Fibroblast of villous mesenchyme (primary cell): ENCODE measurements around the gene EIPR1. TPM values are rescaled to one million over a fixed set of nuclear protein-coding genes. Genes with fewer than 3 reads are reported as not detected.

Experiments used
- DNase-seq: peaks from one replicate; pipeline ENCODE4 v3.0.0-alpha.2; 2010; ENCODE audit warnings: low read depth
- H3K4me3 ChIP-seq: 2 replicates; pipeline ENCODE4 v1.5.1; 2011; ENCODE audit warnings: low read depth, mild to moderate bottlenecking, low read length
- total RNA-seq: library from RNA; depleted of rRNA; stranded (reverse); fragments of >200 nt; gene quantifications from 2 replicates; pipeline ENCODE4 v1.2.3, GENCODE V29; 2012
- TF ChIP-seq, protein P1 (sequence below): IDR thresholded peaks from 2 replicates; pipeline ENCODE4 v1.5.1; 2012; ENCODE audit warnings: low read depth, mild to moderate bottlenecking, low read length; ENCODE audit not compliant: insufficient read depth

Gene EIPR1
- total RNA-seq, 1 donor = 32.4 TPM

DNA sequence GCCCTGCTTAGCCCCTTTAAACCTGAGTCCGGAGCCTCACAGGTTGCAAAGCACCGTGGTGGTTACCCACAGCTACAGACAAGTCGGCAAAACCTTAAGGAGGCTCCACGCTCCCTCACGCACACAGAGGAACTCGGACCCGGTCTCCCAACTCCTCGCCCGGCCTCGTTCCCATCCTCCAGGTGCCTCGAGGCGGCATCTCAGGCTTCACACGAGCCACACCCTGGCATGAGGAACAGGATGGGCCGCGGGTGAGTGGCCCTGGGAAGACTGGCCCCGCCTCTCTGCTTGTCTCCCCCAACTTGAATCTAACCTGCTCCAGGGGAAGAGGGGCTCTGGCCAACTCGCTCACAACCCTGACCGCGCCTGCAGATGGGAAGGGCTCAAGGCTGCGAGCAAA, 97.4 kb downstream of the EIPR1 start:
- DNase-seq = no peak
- H3K4me3 ChIP-seq = no peak overlapping the region
- TF ChIP-seq, protein P1, sequence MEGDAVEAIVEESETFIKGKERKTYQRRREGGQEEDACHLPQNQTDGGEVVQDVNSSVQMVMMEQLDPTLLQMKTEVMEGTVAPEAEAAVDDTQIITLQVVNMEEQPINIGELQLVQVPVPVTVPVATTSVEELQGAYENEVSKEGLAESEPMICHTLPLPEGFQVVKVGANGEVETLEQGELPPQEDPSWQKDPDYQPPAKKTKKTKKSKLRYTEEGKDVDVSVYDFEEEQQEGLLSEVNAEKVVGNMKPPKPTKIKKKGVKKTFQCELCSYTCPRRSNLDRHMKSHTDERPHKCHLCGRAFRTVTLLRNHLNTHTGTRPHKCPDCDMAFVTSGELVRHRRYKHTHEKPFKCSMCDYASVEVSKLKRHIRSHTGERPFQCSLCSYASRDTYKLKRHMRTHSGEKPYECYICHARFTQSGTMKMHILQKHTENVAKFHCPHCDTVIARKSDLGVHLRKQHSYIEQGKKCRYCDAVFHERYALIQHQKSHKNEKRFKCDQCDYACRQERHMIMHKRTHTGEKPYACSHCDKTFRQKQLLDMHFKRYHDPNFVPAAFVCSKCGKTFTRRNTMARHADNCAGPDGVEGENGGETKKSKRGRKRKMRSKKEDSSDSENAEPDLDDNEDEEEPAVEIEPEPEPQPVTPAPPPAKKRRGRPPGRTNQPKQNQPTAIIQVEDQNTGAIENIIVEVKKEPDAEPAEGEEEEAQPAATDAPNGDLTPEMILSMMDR = no peak

DNA sequence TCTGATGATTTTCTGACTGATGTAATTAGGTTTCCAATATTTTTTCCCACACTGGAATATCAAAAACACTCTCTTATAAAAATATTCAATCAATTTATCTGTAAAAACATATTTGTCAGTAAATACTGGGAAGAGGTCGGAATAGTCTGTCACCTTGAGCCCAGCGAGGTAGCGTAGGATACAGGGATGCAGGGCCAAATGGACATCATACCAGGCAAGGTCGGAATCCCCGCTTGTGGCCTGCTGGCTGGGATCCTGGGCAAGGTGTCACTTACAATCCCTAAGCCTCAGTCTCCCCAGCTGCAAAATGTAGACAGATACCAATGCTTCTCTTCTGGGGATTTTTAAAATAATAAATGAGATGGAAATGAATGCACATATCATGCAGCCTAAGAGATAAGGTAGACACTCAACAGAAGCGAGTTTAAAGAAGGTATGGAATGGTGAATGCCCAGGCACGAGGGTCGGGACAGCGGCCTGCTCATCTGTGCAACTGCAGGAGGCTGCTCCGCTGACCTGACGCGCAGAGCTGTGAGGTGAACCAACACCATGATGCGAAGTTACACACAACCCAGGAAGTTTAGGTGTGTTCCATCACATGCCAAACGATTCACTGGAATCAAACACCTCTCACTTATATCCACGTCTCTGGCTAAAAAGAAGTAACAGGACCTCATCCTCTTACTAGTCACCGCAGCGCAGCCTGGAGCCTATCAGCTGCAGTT, 98.2 kb downstream of the EIPR1 start:
- DNase-seq = no peak
- TF ChIP-seq, protein P1 = no peak
- no peak overlapping the region for H3K4me3 ChIP-seq

DNA sequence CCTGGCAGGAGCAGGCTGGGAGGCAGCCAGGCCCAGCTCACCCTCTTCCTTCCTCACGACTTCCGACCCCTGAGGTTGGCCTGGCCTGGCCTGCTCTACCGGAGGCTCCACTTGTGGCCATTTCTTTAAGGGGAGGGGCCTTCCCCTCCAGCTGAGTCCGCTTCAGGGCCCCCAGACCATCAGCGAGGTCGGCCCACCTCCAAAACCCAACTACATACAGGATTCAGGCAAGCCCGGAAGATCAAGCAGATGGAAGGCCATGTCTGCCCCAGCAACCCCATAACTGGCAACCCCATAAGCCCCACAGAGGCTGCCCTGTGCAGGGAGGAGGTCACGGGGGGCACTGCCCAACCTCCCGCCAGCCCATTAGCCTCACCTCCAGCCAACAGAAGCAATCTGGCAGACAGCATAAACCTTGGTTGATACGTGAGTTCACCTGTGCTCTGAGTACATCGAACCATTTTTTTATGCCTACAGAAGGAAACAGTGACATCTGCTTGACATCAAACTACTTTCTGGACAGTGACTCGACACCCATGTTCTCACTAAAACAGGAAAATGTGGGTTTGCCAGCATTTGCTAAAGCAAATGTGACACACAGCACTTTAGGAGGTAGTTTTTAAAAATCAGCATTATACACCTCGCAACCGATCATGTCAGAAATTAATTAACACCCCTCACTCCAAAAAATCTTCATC, 98.9 kb downstream of the EIPR1 start:
- no peak for DNase-seq
- H3K4me3 ChIP-seq = no peak overlapping the region
- TF ChIP-seq, protein P1 = no peak

DNA sequence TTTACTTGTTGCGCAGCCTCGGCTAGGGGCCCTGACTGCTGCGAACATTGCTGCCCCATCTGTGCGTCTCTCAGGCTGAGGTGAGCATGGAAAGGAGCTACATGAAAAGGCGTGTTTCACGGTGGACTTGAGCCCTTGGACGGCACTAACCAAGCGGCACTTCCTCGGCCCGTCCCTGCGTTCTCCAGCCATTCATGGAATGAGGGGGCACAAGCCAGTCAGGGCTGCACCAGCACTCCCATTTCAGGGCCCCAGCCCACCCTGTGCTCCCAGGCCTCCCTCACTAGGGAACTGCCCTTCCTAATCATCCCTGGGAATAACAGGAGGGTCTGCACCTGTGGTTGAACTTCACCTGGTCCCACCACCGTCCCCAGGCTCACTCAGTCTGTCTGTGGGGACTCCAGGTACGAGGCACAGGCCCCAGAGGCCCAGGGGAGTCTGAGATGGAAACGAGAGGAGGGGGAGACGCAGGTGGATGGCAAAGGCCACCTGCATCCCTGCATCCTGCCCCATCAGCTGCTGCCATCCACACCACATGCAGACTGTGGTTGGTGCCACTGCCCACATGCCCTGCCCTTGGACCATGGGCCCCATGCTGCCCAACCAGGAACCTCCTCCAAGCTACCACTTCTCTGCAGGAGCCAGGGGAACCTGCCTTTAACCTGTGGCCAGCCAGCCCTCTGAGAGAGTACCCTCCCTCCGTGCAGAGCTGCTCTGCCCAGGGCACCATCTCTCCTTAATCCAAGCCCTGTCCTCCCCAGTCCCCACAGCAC, 99.7 kb downstream of the EIPR1 start:
- no peak overlapping the region for H3K4me3 ChIP-seq
- no peak for DNase-seq
- TF ChIP-seq, protein P1 = no peak

DNA sequence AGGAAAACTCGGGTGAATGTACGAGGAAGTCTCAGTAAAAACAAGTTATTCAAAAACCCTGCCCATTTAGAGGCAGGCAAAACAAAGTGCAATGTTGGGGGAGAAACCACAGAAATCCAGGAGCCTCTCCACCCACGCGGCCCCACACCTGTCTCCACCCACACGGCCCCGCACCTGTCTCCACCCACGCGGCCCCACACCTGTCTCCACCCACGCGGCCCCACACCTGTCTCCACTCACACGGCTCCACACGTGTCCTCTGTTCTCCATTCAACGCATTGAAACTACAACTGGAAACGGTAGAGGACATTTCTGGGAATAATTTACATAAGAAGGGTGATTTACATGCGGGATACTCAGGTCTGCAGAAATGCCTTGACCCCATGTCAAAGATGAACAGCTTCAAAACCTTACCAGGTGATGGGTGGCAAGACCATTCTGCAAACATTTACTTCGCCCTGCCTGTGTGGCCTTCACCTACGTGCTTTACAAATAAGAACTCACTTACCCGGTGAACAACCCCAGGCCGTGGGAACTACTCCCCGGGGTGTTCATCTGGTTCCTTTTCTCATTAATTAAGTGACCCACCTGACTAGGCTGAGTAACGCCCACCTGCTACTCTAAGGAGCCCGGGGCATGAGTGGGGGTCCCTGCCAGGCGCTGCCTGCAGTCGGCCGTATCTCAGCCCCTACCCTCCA, 100.4 kb downstream of the EIPR1 start:
- no peak for DNase-seq
- no peak overlapping the region for H3K4me3 ChIP-seq
- TF ChIP-seq, protein P1 = no peak

DNA sequence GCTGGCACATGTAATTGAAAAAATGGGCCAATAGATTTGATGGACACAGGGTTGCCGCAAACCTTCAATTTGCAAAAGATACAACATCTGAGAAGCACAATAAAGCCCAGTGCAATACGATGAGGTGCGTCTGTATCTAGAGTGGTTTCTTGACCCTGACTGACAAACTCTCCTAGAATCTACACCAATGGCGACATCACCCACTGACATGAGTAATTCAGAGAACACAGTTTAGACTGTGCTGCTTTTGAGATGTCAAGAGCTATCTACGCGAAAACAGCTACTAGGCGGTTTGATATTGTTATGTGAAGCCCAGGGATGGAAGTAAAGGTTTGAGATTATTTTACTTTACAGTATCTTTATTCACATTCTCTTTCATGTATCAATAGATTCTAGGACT, 104.9 kb downstream of the EIPR1 start:
- no peak overlapping the region for H3K4me3 ChIP-seq
- TF ChIP-seq, protein P1 = no peak
- no peak for DNase-seq
